T1000 (cell line): ENCODE data around the gene MIEF1.
"Not testable (repeated sequence)": the region's sequence is repeated elsewhere in the genome, so short reads cannot be mapped to it uniquely, and the experiment has no call there.

Experiments used
- DNase-seq: peaks from one replicate; lab custom pipeline; 2025; ENCODE audit warnings: mixed read lengths; lab: John Stamatoyannopoulos, UW

The MIEF1 gene

GRCh38 chr22:39513791-39514190 lies 11.7 kb downstream of the MIEF1 start:
- DNase-seq: no peak

GRCh38 chr22:39514373-39514973 lies 12.4 kb downstream of the MIEF1 start:
- DNase-seq: no peak

- DNase-seq: no peak
Measured at GRCh38 chr22:39515266-39516050, 13.4 kb downstream of the MIEF1 start.

GRCh38 chr22:39517470-39517869 lies 15.4 kb downstream of the MIEF1 start:
- DNase-seq: no peak

- DNase-seq: no peak
Measured at GRCh38 chr22:39518144-39518786, 16.2 kb downstream of the MIEF1 start.

- DNase-seq: no peak
Measured at GRCh38 chr22:39518996-39519680, 17.0 kb downstream of the MIEF1 start.

- DNase-seq: peak; percentile 94
Measured at GRCh38 chr22:39519681-39520225, 17.7 kb downstream of the MIEF1 start.

GRCh38 chr22:39520226-39521105 lies 18.4 kb downstream of the MIEF1 start, which contains the start of gene ATF4:
TSS of gene ATF4 (plus strand) at chr22:39520562. CDS start at chr22:39521446, 884 bp downstream.
- DNase-seq: peak; percentile 90

GRCh38 chr22:39521106-39521885 lies 19.2 kb downstream of the MIEF1 start:
- not testable (repeated sequence) for DNase-seq

- DNase-seq: not testable (repeated sequence)
Measured at GRCh38 chr22:39522091-39522490, 20.0 kb downstream of the MIEF1 start.

- DNase-seq: no peak
Measured at GRCh38 chr22:39522567-39523300, 20.6 kb downstream of the MIEF1 start.

- no peak for DNase-seq
Measured at GRCh38 chr22:39524089-39524752, 22.1 kb downstream of the MIEF1 start.

- DNase-seq: no peak
Measured at GRCh38 chr22:39524753-39525657, 22.9 kb downstream of the MIEF1 start.

GRCh38 chr22:39525658-39525975 lies 23.5 kb downstream of the MIEF1 start:
- no peak for DNase-seq

- DNase-seq: no peak
Measured at GRCh38 chr22:39526736-39527171, 24.7 kb downstream of the MIEF1 start.

GRCh38 chr22:39527481-39527961 lies 25.4 kb downstream of the MIEF1 start:
- DNase-seq: no peak

GRCh38 chr22:39528080-39528661 lies 26.1 kb downstream of the MIEF1 start:
- DNase-seq: no peak
